NOMO-1 treated with DMSO at 0.1 percent for 48 hours (cell line): ENCODE results near the gene GIGYF1.
A peak's percentile ranks its signal among the peaks of the same experiment; 100 is the strongest.

ENCODE experiments used
- DNase-seq: peaks from one replicate; lab custom pipeline; 2025; ENCODE audit not compliant: unreplicated experiment; lab: John Stamatoyannopoulos, UW

GIGYF1 gene

DNA sequence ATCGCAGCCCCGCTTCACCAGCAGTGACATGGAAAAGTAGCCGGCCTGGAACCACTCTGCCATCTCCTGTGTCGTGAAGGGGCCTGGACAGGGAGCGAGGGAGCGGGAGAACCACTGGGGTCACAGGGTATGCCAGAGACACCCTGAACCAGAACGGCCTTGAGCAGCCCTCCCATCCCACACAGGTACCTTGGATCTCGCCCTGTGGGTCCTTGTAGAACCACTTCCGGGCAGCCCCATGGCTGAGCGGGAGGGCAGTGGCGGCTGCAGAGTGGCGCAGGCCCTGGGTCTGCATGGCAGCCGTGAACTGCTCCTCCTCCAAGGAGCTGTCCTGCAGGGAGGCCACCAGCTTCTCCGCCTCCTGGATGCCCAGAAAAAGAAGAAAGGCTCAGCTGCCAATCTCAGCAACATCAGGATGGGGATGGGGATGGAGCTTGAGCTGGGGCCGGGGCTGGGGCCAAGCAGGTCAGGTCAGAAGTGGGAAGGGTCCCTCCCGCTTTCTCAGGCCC is 9.5 kb downstream of the GIGYF1 start:
- no peak for DNase-seq

DNA sequence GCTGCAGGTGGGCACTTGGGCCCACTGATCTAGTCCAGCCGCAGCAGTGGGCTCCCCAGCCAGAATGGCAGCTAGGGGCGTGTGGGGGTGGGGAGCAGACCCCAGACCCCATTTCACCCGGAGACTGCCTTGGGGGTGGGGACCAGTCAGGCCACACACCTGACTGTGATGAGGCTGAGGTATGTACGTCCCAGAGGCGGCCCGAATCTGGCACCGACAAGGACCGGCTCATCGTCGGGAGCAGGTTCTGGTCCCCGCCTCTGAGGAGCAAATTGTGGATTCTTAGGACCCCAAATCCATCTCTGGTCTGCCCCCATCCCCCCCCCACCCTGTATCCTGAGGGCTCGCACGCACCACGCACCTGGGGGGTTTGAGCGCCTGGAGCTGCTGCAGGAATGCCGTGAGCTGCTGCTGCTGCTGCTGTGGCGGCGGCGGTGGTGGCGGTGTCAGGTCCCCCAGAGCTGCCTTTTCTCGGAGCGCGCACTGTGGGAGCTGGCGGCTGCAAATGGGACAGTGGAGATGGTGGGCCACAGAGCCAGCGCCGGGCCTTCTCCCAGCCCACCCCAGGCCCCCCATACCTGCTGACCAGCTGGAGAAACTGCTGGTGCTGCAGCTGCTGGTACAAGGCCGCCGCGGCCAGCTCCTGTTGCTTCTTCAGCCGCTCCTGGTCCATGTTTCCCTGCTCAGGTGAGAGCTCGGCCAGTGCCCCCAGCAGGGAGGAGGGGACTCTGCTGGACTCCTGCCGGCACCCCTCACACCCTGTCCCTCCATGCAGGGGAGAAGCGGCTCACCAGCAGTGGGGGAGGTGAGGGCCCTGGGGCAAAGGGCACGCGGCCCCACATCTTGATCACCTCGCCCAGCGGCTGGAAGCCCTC is 10.2 kb downstream of the GIGYF1 start:
- DNase-seq = no peak

GRCh38 chr7:100682991-100683658 is 10.9 kb downstream of the GIGYF1 start:
- no peak for DNase-seq

- no peak for DNase-seq
Measured at GRCh38 chr7:100682228-100682741, 11.8 kb downstream of the GIGYF1 start.

GRCh38 chr7:100681491-100682227 is 12.4 kb downstream of the GIGYF1 start:
- no peak for DNase-seq

GRCh38 chr7:100680576-100681271 is 13.3 kb downstream of the GIGYF1 start:
- DNase-seq = no peak

DNA sequence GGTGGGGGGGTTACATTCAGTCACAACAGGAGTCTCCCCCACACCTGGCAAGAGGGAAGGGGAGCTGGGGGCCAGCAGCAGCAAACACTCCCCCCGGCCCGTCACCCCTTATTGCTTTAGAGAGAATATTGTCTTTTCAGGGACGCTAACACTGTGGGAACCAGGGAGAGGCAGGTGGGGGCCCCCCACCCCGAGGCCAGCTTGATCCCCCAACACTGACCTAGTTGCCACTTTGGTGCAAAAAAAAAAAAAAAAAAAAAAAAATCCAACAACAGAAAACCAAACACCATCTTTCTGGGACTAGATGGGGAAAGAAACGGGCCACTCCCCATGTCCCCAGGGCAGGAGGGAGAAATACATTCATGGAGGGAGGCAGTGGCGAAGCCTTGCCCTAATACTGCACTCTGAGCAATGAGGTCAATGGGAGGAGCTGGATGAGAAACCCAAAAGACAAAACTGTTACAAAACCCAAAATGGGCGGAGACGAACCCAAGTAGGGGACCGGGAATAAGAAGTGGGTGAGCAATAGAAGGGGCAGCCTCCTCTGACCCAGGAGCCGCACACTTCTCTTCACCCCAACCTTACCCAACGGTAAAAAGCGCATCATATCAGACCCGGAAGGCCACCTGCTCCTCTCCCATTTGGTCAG is 14.0 kb downstream of the GIGYF1 start:
- peak; percentile 52 for DNase-seq

GRCh38 chr7:100679129-100679926 is 14.7 kb downstream of the GIGYF1 start:
- no peak for DNase-seq

- no peak for DNase-seq
Measured at GRCh38 chr7:100678291-100678984, 15.6 kb downstream of the GIGYF1 start.

- no peak for DNase-seq
Measured at GRCh38 chr7:100677308-100678267, 16.5 kb downstream of the GIGYF1 start.

DNA sequence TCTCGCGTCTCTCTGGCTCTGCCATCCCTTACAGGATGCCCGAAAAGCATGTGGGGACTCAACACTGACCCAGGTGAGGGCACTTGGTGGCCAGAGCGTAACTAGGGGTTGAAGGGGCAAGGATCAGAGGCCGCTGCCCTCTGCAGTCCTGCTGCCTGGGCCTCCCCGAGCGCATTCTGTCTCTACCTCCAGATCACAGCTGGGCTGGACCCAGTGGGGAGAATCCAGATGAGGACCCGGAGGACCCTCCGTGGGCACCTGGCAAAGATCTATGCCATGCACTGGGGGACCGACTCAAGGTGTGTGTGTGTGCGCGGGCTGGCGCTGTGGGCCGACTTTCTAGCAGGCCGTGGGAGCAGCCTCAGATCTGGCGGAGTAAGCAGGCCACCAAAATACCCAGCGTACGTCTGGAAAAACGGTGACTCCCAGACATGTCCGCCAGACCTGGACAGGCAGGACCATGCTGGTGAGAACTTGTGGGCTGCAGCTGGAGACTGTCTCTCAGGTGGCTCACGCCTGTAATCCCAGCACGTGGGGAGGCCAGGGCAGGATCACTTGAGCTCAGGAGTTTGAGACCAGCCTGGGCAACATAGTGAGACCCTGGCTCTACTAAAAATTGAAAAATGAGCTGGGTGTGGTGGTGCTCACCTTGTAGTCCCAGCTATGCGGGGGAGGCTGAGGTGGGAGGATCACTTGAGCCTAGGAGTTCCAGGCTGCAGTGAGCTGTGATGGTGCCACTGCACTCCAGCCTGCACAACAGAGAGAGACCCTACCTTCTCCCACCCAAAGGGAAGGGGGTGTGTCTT is 17.3 kb downstream of the GIGYF1 start:
- no peak for DNase-seq

- peak; percentile 61 for DNase-seq
Measured at GRCh38 chr7:100675581-100676350, 18.3 kb downstream of the GIGYF1 start.

DNA sequence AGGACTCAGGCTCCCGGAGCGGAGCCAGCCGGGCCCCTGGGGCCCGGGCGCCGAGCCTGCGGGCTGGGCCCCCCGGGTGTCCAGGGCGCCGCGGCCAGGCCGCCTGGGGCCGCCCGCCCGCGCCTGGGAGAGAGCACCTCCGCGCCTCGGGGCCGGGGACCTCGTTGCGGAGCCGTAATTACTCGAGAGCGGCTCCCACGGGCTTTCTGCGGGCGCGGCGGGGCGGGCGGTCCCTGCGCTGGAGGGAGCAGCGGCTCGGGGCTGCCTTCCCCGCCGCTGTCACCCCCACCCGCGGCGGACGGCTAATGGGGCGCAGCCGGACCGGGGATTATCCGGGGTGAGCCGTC is 19.0 kb downstream of the GIGYF1 start:
- no peak for DNase-seq

GRCh38 chr7:100674411-100675104 is 19.5 kb downstream of the GIGYF1 start:
- DNase-seq = no peak

DNA sequence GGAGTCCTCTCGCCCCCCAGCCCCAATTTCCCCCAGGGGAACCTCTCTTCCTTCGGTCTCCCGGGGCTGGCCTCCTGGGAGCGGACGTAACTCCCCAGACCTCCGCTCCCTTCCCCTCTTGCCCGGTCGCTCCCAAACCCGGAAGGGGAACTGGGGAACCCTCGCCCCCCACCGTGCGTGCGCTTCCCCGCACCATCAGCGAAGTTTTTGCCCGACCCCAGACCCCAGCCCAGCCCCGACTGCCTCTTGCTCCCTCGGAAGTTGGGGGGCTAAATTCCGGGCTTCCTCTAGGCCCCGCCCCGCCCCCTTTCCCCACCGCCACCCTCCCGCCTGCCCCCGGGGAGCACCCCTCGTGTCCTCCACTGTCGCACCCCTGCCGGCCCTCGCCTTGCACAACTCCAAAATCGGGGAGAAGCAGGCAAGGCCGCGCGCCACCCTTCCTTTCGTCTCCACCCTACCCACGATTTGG is 20.1 kb downstream of the GIGYF1 start:
- peak; percentile 60 for DNase-seq
